Posterior vena cava (tissue), 2 donors: ENCODE measurements around the gene N4BP2L2. TPM values are rescaled to one million over a fixed set of nuclear protein-coding genes. Genes with fewer than 3 reads are reported as not detected.

ENCODE experiments used
- DNase-seq: peaks from one replicate; pipeline ENCODE4 v3.0.0-alpha.2; 2020; ENCODE audit warnings: low spot score
- intact Hi-C, 2 donors: fragments of 100-400 bp; cut with DNase I; formaldehyde crosslinking; loops; one replicate each; pipeline versions ENCODE4 v1.14.1 to v1.14.2; 2022 to 2023
- total RNA-seq, 2 donors: library from RNA; stranded (reverse); fragmentation: NEBNext Ultra II Directional; extraction: Animal tissue kit (Norgen Biotek cat#: 25700); gene quantifications; one replicate each; pipeline ENCODE4 v1.2.1, GENCODE V29; 2021
- donor health status: DM: yes; HTN: yes; CAD: no.
- donor health status: DM: yes; HTN: yes; CAD: no.

N4BP2L2 gene
- total RNA-seq, 2 donors from 2014 or later, result 130 to 137 TPM

DNA sequence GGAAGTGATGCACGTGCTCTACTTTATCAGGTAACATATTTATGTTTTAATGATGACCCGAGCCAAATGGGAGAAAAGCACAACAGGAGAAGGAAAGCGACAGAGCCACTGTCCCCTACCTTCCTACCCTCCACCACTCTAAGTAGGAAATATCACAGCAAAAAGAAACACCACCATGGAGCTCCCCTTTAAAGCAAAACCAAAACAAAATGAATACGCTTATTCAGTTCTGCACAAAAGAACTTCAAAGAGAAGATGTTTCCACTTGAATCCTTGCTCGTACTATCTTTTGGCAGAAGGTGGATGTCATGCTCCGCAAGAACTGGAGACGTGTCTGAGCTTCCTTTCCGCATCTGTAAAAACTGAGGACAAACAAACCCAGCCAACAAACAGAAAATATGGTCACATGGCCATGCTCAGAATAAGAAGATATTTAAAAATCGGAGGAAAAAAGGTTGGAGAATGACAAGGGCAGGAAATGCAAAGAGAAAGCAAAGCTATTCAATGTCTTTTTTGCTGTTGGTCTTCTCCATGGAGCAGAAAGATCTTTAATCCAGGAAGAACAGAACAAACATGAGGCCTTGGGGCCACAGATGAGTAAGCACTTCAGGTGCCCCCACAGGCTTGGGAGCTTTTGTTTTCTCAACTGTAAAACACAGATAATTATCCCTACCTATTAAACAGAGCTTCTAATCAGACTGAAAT, 130.1 kb downstream of the N4BP2L2 start:
- no peak for DNase-seq
- intact Hi-C loops, result no loop called here

DNA sequence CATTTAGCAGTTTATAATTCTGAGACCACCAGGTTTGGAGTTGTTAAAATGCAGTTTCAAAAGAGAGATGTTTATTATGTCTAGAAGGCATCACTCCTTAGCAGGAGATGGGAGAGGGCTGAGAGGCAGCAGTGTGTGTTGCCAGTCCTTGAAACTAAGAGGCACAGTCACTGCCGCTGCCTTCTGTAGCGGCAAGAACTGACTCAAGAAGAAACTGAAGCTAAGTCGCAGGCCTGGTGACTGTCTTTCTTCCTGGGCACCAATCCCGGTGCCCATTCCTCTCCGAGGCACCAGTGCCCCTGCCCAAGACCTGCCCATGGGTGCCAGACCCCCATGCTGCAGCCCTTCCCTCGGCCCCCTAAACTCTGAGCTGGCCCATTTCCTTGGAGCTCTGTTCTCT, 130.7 kb downstream of the N4BP2L2 start:
- intact Hi-C loops, result no loop called here

DNA sequence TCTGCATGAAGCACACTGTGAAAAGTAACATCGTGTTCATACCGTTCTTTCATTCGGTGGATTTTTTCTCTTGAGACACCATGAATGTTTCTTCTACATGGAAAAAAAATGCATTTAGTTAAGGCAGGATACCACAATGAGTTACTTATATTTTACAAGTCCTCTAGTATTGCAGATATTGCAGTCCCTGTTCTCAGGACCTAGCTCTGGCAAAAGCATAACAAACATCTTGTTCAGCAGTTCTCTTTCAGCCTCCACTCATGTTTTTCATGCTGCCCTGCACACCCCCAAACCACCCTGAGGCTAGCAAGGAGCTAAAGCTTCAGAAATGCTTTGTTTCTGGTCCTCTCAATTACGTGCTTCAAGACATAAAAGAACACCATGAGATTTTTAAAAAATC, 135.5 kb downstream of the N4BP2L2 start:
- intact Hi-C loops, result no loop called here
- DNase-seq, result no peak

More for the DNA sequence above, 130.7 kb downstream of the N4BP2L2 start:
- no peak for DNase-seq

DNA sequence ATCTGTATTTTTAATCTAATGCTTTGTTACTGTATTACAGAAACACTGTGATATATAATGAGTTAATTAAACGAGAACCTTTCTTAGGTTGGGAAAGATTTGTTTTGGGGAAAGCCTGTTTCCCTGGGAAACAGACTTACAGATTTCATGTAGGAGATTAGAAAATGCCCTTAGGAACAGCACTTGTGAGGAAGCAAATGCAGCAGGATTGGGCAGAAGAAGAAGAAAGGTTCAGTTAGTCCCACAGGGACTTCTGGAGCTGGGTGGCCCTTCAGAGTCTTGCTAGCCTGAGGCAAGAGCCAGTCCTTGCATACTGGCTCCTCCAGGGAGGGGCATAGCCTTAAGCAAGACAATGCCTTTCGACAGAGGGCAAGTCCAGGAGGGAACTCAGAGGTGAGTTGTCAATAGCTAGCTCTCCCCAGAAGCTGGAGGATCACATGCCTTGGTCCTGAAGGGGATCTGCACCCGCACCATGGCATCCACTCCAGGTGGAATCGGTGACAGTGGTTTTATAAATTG, 147.4 kb downstream of the N4BP2L2 start:
- intact Hi-C loops, result no loop called here

DNA sequence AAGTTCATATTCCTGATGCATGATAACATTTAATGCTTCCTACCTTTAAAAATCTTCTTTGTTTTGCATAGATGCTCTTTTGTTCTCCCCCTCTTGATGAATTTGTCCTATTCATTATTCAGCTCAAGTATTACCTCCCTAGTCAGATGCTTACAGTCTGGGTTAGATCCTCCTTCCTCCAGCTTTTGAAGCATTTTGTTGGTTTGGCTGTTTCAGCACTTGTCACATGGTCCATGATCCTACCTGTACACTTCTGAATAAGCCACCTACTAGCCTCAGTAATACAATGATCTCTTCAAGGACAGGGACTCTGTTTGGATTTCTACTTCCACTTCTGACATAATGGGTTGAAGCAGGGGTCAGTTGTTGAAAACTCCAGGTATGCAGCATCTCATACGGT, 148.1 kb downstream of the N4BP2L2 start:
- intact Hi-C loops, result no loop called here
- DNase-seq, result no peak

More for the DNA sequence above, 147.4 kb downstream of the N4BP2L2 start:
- DNase-seq, result no peak

DNA sequence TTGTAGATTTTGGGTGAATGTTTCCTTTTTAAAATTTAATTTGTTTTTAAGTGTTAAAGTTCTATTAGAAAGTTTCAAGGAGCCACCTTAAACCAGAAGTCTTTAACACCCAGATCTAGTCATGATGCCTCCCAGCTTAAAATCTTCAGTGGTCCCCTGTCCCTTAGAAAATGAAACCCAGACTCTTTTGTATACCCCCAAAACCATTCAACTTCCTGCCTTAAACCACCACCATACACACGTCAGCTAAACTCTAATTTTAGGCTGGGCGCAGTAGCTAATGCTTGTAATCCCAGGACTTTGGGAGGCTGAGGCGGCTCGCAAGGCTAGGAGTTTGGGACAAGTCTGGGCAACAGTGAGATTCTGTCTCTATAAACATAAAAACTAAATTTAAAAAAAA, 148.5 kb downstream of the N4BP2L2 start:
- no peak for DNase-seq
- intact Hi-C loops, result no loop called here

DNA sequence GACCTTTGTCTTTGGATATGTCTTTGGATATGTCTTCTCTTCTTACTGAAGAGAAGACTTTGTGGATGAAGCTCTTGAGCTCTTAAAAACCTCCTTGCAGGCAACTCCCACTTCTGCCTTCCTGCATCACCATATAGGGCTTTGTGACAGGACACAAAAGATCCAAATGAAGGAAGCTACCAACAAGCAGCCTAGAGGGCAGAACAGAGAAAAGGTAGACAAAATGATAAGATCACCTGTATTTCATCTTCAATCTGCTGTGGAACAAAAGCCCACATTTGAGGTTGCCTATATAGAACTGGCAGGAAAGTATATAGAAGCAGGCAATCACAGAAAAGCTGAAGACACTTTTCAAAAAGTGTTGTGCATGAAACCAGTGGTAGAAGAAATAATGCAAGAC, 153.2 kb downstream of the N4BP2L2 start:
- intact Hi-C loops, result loop anchor here in 1 of 2 donors (10.0 kb wide), 1 partner anchor 199 kb away; the partner anchor contains the start of gene PDS5B

DNA sequence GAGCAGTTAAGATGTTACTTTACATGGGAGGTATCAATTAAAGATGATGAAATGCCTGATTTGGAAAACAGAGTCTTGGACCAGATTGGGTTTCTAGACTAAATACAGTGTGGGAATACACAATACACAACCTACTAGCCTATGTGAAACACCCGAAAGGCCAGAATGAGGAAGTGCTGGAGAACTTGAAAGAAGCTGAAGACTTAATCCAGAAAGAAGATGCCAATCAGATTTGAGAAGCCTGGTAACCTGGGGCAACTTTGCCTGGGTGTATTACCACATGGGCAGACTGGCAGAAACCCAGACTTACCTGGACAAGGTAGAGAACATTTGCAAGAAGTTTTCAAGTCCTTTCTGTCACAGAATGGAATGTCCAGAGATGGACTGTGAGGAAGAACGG, 153.9 kb downstream of the N4BP2L2 start:
- no peak for DNase-seq
- intact Hi-C loops, result loop anchor here in 1 of 2 donors (10.0 kb wide), 1 partner anchor 200 kb away; the partner anchor contains the start of gene PDS5B

More for the DNA sequence above, 153.2 kb downstream of the N4BP2L2 start:
- no peak for DNase-seq

DNA sequence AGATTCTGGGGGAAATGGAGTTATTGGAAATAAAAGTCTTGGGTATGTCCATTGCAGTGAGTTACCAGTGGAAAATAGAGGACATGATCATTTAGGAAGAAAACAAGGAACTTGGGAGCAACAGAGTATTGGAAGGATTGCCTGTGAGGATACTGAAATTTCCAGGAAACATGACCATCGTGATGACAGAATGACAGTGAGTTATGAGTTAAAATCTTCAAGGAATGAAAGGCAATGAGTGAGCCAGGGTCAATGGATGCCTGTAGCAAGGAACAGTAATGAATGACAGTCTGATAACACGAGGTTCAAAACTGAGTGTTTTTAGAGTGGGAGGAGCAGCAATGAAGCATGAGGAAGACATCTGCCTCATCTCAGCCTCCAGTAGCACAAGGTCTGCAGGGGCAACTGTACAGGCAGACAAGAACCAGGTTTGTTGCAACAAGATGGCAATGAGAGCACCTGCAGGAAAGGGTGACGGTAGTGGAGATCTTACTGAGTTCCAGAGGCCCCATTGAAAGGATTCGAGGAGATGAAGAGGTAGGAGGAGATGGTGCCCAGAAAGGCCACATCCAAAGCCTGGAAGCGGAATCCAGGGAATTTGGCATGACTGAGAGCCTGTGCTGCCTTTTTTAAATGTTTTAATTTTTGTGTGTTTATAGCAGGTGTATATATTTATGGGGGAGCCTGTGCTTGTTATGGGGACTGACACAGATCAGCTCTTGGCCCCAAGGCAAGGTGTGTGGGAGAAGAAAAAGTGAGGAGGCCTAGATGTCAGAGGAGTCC, 154.6 kb downstream of the N4BP2L2 start:
- intact Hi-C loops, result loop anchor here in 1 of 2 donors (10.0 kb wide), 1 partner anchor 201 kb away; the partner anchor contains the start of gene PDS5B
- DNase-seq, result no peak

Other genes with a start within 250 kb of the N4BP2L2 start
- gene ZAR1L, start 223.4 kb downstream of the N4BP2L2 start, total RNA-seq, result not detected
- 1 to 10 TPM; 1.8 to 2.8 TPM for gene BRCA2, start 223.3 kb downstream of the N4BP2L2 start, total RNA-seq
- gene N4BP2L1, start 110.7 kb downstream of the N4BP2L2 start, total RNA-seq, result 10 to 100 TPM; 10.1 to 10.4 TPM
- gene PDS5B, start 47.7 kb upstream of the N4BP2L2 start, total RNA-seq, result 10 to 100 TPM; 38.8 to 43.1 TPM